ENCODE measurements around the gene SMARCC2.
A peak's percentile ranks its signal among the peaks of the same experiment; 100 is the strongest.

DNA sequence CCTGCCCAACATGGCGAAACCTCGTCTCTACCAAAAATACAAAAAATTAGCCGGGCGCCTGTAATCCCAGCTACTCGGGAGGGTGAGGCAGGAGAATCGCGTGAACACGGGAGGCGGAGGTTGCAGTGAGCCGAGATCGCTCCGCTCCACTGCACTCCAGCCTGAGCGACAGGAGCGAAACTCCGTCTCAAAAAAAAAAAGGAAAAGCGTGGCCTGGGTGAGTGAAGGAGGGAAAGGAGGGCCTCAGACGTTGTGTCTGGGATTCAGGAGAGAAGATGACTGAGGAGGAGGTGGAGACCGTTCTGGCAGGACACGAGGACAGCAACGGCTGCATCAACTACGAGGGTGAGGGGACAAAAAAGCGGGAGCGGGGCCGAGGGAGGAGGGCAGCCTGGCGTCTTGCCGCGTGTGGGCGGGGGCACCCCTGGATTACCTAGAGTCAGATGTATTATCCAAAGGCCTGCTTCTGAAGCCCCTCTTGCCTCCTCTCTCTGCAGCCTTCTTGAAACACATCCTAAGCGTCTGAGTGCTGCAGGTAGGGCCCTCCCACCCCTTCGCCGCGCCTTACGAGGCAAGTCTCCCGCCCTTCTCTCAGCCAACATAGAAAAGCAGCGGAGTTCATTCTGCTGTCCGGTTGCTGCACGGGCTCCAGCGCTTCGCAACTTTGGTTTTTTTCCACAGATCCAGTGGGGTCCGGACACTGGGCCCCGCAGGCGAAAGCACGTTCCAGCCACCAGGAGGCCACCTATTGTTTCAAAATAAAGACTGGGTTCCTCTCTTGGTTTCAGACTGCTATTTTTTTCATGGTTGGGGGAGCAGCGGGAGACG, 31.9 kb downstream of the SMARCC2 start:
- TF ChIP-seq EZH2 (optimal IDR thresholded peaks at IDR 0.05; ENCODE audit: low read depth, low read length) (no peak), CTCF (IDR thresholded peaks at IDR 0.05; ENCODE audit: low read length) (peak; percentile 67)

Data from MM.1S (cell line).